ENCODE results near the gene HNRNPA2B1.

The HNRNPA2B1 gene

DNA sequence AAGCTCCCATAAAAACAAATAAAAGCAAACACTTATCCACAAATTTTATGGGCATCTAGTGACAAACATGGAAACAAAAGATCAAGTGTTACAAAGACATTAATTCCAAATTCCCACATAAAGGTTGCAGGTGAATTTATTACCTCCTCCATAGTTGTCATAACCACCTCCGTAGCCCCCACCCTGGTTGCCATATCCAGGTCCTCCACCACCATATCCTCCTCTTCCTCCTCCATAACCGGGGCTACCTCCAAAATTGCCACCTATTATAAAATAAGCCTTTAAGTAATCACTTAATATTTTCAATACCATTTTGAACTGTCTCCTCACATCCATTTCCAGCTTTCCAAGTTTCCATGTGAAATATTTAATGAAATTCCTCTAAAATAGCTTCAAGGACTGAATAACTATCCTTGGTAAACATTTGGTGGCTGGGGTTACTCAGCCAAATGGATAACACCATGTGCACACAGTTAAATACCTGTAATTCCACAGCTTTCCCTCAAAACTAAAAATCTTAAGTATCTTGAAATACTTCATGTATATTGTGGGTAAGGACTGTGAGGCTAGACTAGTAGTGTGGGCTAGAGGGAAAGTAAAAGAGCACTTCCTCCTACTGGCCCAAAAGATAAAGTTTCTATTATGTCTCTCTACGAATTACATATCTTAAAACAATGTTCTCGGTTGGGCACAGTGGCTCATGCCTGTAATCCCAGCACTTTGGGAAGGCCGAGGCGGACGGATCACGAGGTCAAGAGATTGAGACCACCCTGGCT, 6.9 kb downstream of the HNRNPA2B1 start:
- peaks cover 95% of the 10 kb centered on the region for H3K36me3 ChIP-seq (ENCODE audit: insufficient read depth, low read length)
- no peak overlapping the region for H3K4me3 ChIP-seq (ENCODE audit: low read length)
- no peaks in the 10 kb centered on the region for H3K27me3 ChIP-seq (ENCODE audit: insufficient read depth, low read length)
- no peak overlapping the region for H2AFZ ChIP-seq (ENCODE audit: low read depth, low read length)
- H3K4me1 ChIP-seq (ENCODE audit: insufficient read depth, low read length), result peaks cover 24% of the 10 kb centered on the region
- no peaks in the 10 kb centered on the region for H3K9me3 ChIP-seq (ENCODE audit: low read length)

DNA sequence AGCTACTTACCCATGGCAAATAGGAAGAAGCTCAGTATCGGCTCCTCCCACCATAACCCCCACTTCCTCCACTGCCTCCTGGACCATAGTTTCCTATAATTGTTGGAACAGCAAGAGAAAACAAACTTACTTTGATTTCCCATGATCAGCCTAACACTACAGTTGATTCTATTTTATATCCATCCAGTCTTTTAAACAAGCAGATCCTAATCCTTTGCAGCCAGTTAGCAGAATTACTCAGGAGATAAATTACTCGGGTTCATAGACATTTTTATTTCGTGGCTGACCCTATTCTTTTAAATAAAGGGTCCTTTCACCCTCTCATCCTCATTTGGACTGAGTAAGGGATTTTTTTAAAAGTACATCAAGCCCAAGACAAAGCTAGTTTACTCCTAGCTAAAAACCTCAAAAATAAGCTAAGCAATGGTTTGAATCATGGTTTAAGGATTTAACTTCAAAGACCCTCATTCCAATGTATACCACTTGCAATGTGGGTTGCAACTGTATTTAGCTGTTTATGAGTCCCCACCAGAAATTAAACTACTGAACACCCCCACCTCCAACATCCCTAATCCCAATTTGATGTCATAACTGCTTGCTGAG, 8.0 kb downstream of the HNRNPA2B1 start:
- Histone ChIP-seq H3K9me3 (ENCODE audit: low read length) (no peaks in the 10 kb centered on the region), H3K4me3 (ENCODE audit: low read length) (no peak overlapping the region), H3K27me3 (ENCODE audit: insufficient read depth, low read length) (no peaks in the 10 kb centered on the region), H3K4me1 (ENCODE audit: insufficient read depth, low read length) (peaks cover 22% of the 10 kb centered on the region), H3K36me3 (ENCODE audit: insufficient read depth, low read length) (peaks cover 97% of the 10 kb centered on the region), H2AFZ (ENCODE audit: low read depth, low read length) (no peak overlapping the region)

DNA sequence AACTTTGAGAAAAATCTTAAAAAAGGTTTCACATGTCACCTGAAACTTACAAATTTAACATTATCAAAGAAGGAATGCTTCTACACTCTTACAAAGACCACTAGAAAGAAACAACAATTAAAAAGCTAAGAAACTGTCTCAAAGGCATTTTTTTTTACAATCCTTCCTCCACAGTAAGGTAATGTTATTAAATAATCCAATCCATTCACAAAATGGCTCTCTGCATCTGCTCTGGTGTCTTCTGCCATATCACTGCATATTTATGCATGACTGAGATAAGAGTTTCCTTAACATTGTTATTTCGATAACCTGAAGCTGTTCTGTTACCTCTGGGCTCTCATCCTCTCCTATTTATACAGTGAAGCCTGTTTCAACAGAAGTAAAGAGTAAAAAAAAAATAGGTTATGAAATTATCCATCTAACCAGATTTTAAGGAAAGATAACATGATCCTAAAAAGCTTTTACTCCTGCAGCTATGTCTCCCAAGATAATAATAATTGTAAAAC, 8.5 kb downstream of the HNRNPA2B1 start:
- Histone ChIP-seq H3K4me3 (ENCODE audit: low read length) (no peak overlapping the region), H3K27me3 (ENCODE audit: insufficient read depth, low read length) (no peaks in the 10 kb centered on the region), H3K9me3 (ENCODE audit: low read length) (no peaks in the 10 kb centered on the region), H3K36me3 (ENCODE audit: insufficient read depth, low read length) (peaks cover 92% of the 10 kb centered on the region), H2AFZ (ENCODE audit: low read depth, low read length) (no peak overlapping the region), H3K4me1 (ENCODE audit: insufficient read depth, low read length) (peaks cover 16% of the 10 kb centered on the region)

DNA sequence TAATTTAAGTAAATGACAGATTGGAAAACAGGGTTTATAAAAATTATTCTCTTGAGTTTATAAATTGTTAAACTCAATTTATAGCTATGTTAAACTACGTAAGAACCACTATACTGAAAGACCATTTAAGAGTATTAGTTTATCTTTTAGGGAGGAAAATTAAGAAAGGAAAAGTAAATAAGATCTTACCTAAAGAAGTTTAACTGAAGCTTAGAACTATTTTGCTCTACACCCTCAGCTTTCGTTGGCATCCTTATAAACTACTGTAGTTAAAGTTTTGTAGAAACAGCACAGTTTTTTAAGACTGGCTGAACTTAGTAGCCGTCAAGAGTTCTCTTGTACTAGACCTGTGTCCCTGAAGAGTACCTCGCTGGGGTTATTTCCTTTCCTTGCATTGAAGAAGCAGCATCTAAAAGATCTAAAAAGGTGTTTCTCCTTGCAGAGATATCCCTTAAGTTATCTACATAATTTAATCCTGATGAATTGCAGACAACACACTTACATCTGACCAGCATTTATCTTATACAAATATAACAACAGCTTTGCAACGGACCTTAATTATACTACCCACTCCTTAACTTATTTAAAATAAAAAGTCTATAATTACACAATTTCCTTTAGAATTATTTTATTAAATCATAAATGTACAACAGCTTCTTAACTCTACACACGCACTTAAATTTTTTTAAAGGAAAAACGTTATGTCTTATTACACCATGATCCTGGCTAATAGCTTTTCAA, 9.1 kb downstream of the HNRNPA2B1 start:
- H3K36me3 ChIP-seq (ENCODE audit: insufficient read depth, low read length), result peaks cover 86% of the 10 kb centered on the region
- H3K4me1 ChIP-seq (ENCODE audit: insufficient read depth, low read length), result peaks cover 10% of the 10 kb centered on the region
- H3K27me3 ChIP-seq (ENCODE audit: insufficient read depth, low read length), result no peaks in the 10 kb centered on the region
- H3K9me3 ChIP-seq (ENCODE audit: low read length), result no peaks in the 10 kb centered on the region
- no peak overlapping the region for H2AFZ ChIP-seq (ENCODE audit: low read depth, low read length)
- H3K4me3 ChIP-seq (ENCODE audit: low read length), result no peak overlapping the region

DNA sequence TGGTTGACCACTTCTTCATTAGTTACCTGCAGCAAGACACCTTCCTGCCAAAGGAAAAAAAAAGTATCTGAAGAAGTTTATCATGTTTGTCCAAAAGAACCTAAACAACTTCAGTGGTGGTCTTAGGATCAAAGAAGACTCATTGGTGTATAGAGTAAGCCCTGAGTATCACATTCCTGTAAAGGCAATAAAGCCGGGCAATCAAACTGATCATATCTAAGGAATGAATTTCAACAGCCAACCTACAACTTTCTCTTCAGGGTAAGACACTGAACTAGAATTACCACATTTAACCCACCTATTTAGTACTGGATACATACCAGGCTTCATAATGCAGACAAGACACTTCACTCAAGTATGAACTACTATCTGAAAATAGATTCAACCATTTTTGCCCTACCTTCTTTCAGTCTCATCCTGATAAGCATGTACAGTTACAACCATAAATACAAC, 10.1 kb downstream of the HNRNPA2B1 start:
- Histone ChIP-seq H2AFZ (ENCODE audit: low read depth, low read length) (no peak overlapping the region), H3K9me3 (ENCODE audit: low read length) (no peaks in the 10 kb centered on the region), H3K36me3 (ENCODE audit: insufficient read depth, low read length) (peaks cover 76% of the 10 kb centered on the region), H3K4me1 (ENCODE audit: insufficient read depth, low read length) (peaks cover under 1% of the 10 kb centered on the region), H3K27me3 (ENCODE audit: insufficient read depth, low read length) (no peaks in the 10 kb centered on the region), H3K4me3 (ENCODE audit: low read length) (no peak overlapping the region)

DNA sequence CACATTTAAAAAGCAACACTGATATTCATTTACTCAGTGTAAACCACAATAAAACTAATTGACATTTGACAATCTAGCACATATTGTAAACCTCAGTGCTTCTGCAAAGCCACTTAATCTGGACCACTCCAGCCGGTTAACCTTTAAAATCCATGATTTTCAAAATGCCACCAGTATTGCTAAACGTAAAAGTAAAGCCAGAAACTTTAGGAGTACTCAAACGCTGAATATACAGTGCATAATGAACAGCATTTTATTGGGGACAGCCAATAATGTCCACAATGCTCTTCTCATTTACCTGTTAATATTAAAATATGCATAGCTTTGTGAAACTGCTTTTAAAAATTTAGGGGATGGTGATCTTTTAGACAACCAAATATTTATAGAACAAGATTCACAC, 10.8 kb downstream of the HNRNPA2B1 start:
- H3K9me3 ChIP-seq (ENCODE audit: low read length), result no peaks in the 10 kb centered on the region
- peaks cover 70% of the 10 kb centered on the region for H3K36me3 ChIP-seq (ENCODE audit: insufficient read depth, low read length)
- no peaks in the 10 kb centered on the region for H3K27me3 ChIP-seq (ENCODE audit: insufficient read depth, low read length)
- H3K4me3 ChIP-seq (ENCODE audit: low read length), result no peak overlapping the region
- no peaks in the 10 kb centered on the region for H3K4me1 ChIP-seq (ENCODE audit: insufficient read depth, low read length)
- H2AFZ ChIP-seq (ENCODE audit: low read depth, low read length), result no peak overlapping the region

DNA sequence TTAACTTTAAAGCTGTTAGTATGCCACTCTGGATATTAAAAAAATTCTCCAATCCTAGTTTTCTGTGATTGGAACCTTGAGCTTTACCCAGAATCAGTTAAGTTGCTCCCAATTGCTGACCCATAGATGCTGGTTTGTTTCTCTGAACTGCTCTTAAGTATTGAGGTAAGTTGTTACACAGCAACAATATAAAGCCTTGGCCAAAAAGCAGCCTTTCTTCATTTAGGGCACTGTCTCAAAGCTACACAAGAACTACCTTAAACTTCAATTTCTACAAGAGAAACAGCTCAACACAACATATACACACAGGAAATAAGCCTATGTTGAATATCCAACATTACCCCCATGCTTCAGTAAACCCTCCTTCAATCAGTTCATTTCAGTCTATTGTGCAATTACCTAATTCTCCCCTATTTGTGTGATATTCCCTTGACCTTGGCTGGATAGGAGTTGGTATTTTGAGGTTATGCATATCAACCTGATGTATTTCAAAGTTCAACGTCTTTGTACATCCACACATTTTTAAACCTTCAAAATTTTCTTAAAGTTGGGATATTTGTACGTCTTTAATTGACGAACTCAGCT, 11.5 kb downstream of the HNRNPA2B1 start:
- Histone ChIP-seq H2AFZ (ENCODE audit: low read depth, low read length) (no peak overlapping the region), H3K9me3 (ENCODE audit: low read length) (no peaks in the 10 kb centered on the region), H3K4me1 (ENCODE audit: insufficient read depth, low read length) (no peaks in the 10 kb centered on the region), H3K36me3 (ENCODE audit: insufficient read depth, low read length) (peaks cover 64% of the 10 kb centered on the region), H3K27me3 (ENCODE audit: insufficient read depth, low read length) (no peaks in the 10 kb centered on the region), H3K4me3 (ENCODE audit: low read length) (no peak overlapping the region)

DNA sequence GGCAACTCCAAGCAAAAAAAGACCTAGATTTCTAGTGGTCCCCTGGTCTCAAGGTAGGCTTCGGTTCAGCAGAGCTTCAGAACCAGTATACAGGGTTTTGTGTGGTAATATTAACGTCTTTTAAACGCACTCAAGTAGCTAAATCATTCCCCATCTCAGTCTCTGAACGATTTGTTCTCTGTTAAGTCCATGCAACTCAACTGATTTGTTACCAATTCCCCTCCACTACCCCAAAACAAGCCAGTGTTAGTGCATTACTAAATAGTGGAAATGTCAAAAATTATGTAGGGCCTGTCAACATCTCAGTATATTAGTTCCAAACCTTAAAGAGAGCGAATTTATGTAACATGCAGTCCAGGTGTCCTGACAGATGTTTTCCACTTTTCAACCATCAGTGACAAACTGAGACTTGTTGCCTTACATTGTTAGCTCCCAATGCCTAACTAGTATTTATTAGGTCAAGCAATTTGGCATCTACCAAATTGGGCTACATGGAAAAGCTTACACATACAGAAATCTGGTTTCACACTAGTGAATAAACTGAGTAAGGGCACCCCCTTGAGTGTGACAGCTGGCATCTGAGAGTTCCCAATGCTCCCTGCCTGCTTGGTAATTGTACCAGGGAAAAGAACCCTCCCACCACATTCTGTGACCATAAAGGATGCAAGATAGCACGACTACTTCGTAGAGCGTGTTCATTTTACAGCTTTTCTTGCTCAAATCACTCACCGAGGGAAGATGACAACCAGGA, 12.2 kb downstream of the HNRNPA2B1 start:
- Histone ChIP-seq H3K9me3 (ENCODE audit: low read length) (no peaks in the 10 kb centered on the region), H3K36me3 (ENCODE audit: insufficient read depth, low read length) (peaks cover 57% of the 10 kb centered on the region), H2AFZ (ENCODE audit: low read depth, low read length) (no peak overlapping the region), H3K4me1 (ENCODE audit: insufficient read depth, low read length) (no peaks in the 10 kb centered on the region), H3K4me3 (ENCODE audit: low read length) (no peak overlapping the region), H3K27me3 (ENCODE audit: insufficient read depth, low read length) (no peaks in the 10 kb centered on the region)

DNA sequence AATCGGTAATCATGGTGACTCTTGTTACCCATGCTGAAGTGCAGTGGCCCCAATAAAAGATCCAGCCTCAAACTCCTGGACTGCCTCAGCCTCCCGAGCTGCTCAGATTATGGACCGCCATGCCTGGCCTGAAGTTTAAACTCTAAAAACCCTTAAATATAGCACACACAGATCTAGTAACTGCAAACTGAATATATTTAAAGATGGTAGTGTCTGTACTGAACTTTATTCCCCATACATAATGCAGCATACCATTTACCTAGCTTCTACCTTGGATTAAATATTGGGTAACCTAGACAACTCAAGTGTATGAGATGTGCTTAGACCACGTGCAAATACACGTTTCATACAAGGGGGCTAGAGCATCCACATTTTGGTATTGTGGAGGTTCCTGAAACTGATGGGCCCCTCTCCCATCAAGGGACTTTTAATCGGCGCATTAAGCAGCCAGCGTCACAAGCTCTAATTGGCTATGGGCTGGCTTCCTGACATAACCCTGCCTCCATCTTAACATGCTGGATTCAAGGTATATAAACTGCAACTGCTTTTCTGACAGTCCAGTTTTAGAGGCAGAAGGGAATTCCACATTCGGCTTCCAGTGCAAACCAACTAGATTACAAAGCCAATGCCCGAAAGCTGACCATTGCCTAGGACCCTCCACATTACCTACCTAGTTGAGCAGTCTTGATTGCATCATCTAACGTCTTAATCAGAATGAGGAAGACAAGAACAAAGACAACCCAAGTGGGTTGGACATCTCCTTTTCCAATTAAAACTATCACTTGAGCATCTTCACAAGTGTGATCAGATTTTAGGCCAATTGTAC, 13.0 kb downstream of the HNRNPA2B1 start:
- no peak overlapping the region for H3K4me3 ChIP-seq (ENCODE audit: low read length)
- H3K36me3 ChIP-seq (ENCODE audit: insufficient read depth, low read length), result peaks cover 49% of the 10 kb centered on the region
- H3K9me3 ChIP-seq (ENCODE audit: low read length), result no peaks in the 10 kb centered on the region
- H3K27me3 ChIP-seq (ENCODE audit: insufficient read depth, low read length), result no peaks in the 10 kb centered on the region
- no peak overlapping the region for H2AFZ ChIP-seq (ENCODE audit: low read depth, low read length)
- no peaks in the 10 kb centered on the region for H3K4me1 ChIP-seq (ENCODE audit: insufficient read depth, low read length)

DNA sequence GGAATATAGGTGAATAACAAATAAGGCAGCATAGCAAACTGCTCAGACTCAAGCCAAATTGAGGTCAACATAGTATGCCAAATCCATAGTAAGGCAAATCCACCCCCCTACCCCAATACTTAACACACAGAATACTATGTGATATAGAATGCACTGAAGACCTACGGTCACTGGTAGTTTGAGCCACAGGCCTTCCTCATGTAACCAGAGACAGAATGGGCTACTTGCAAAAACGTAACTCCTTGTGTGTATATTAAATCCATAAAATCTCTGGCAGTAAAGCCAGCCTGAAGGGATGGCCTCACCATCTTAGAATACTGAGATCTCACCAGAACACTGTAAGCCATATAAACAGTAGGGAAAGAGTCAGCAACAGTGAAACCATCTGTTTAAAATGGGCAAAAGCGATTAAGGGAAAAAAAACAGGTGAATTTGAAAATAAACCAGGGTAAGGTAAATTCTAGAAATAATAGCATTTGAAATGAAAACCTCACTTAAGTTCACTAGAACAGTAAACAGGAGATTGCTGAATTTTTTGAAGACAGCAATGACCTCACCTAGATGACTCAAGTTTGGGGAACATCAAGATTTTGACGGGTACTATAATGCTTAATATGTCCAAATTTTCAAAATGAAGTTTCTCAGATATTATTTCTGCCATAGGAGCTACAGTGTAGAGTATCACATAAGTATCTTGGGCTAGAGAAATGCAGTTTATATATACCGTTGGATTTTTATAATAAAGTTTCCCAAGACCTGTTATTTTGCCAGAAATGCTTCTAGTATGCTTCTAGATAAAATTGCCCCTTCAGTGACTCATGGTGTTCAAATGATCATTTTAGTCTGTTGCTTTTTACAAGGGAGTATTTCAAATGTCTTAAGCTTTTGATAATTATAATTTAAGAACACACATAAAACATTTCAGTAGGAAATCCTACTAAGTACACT, 13.9 kb downstream of the HNRNPA2B1 start:
- no peaks in the 10 kb centered on the region for H3K27me3 ChIP-seq (ENCODE audit: insufficient read depth, low read length)
- no peak overlapping the region for H3K4me3 ChIP-seq (ENCODE audit: low read length)
- no peaks in the 10 kb centered on the region for H3K4me1 ChIP-seq (ENCODE audit: insufficient read depth, low read length)
- H3K36me3 ChIP-seq (ENCODE audit: insufficient read depth, low read length), result peaks cover 40% of the 10 kb centered on the region
- H2AFZ ChIP-seq (ENCODE audit: low read depth, low read length), result no peak overlapping the region
- H3K9me3 ChIP-seq (ENCODE audit: low read length), result no peaks in the 10 kb centered on the region

DNA sequence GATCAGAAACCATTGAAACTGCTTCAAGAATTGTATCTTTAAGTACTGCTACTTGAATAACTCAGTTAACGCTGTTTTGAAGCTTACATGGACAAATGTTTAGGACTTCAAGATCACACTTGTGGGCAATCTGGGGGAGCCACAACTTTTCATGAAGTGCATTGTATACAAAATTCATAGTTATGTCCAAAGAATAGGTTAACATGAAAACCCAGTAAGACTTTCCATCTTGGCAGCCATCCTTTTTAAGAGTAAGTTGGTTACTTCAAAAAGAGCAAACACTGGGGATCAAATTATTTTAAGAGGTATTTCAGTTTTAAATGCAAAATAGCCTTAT, 14.7 kb downstream of the HNRNPA2B1 start:
- no peaks in the 10 kb centered on the region for H3K4me1 ChIP-seq (ENCODE audit: insufficient read depth, low read length)
- H2AFZ ChIP-seq (ENCODE audit: low read depth, low read length), result no peak overlapping the region
- no peak overlapping the region for H3K4me3 ChIP-seq (ENCODE audit: low read length)
- peaks cover 31% of the 10 kb centered on the region for H3K36me3 ChIP-seq (ENCODE audit: insufficient read depth, low read length)
- no peaks in the 10 kb centered on the region for H3K9me3 ChIP-seq (ENCODE audit: low read length)
- H3K27me3 ChIP-seq (ENCODE audit: insufficient read depth, low read length), result no peaks in the 10 kb centered on the region
